ENCODE measurements around the gene LRRC40. TPM values are rescaled to one million over a fixed set of nuclear protein-coding genes. Genes with fewer than 3 reads are reported as not detected.

Gene LRRC40
- total RNA-seq, 2 experiments from 2014 or later: 17.9 to 20.9 TPM

GRCh38 chr1:70143048-70143659 lies 62.2 kb downstream of the LRRC40 start:
- Mint-ChIP-seq H3K9me3 (ENCODE audit: low read depth) (no peaks in the 10 kb centered on the region), H3K4me1 (no peaks in the 10 kb centered on the region), H3K4me3 (no peak overlapping the region), H3K36me3 (peaks cover 4% of the 10 kb centered on the region), H3K27me3 (no peaks in the 10 kb centered on the region), H3K27ac (no peak overlapping the region)
- ATAC-seq: no peak
- CTCF ChIA-PET: no interaction called here
- DNase-seq: no peak

- H3K4me1 Mint-ChIP-seq: no peaks in the 10 kb centered on the region
- H3K27ac Mint-ChIP-seq: no peak overlapping the region
- no peak for ATAC-seq
- CTCF ChIA-PET: no interaction called here
- H3K4me3 Mint-ChIP-seq: no peak overlapping the region
- H3K27me3 Mint-ChIP-seq: peaks cover 3% of the 10 kb centered on the region
- DNase-seq: no peak
- peaks cover 2% of the 10 kb centered on the region for H3K36me3 Mint-ChIP-seq
- no peaks in the 10 kb centered on the region for H3K9me3 Mint-ChIP-seq (ENCODE audit: low read depth)
Measured at GRCh38 chr1:70142075-70142474, 63.3 kb downstream of the LRRC40 start.

GRCh38 chr1:70140894-70141293 lies 64.5 kb downstream of the LRRC40 start:
- ATAC-seq (no peak), DNase-seq (no peak)
- Mint-ChIP-seq H3K36me3 (no peaks in the 10 kb centered on the region), H3K9me3 (ENCODE audit: low read depth) (no peaks in the 10 kb centered on the region), H3K4me1 (no peaks in the 10 kb centered on the region), H3K4me3 (no peak overlapping the region), H3K27ac (no peak overlapping the region), H3K27me3 (peaks cover 3% of the 10 kb centered on the region)
- CTCF ChIA-PET: no interaction called here

GRCh38 chr1:70140343-70140742 lies 65.0 kb downstream of the LRRC40 start:
- Mint-ChIP-seq H3K36me3 (no peaks in the 10 kb centered on the region), H3K9me3 (ENCODE audit: low read depth) (no peaks in the 10 kb centered on the region), H3K27me3 (peaks cover 7% of the 10 kb centered on the region), H3K4me1 (no peaks in the 10 kb centered on the region), H3K4me3 (no peak overlapping the region), H3K27ac (no peak overlapping the region)
- DNase-seq: no peak
- ATAC-seq: no peak
- CTCF ChIA-PET: no interaction called here

GRCh38 chr1:70134148-70134547 lies 71.2 kb downstream of the LRRC40 start:
- Mint-ChIP-seq H3K4me3 (no peak overlapping the region), H3K27me3 (peaks cover 33% of the 10 kb centered on the region), H3K9me3 (ENCODE audit: low read depth) (no peaks in the 10 kb centered on the region), H3K36me3 (no peaks in the 10 kb centered on the region), H3K27ac (no peak overlapping the region), H3K4me1 (peaks cover 5% of the 10 kb centered on the region)
- CTCF ChIA-PET: interaction anchor here (1.2 to 1.6 kb wide), 4 partner anchors 125 to 353 kb away, joined by 3 to 9 read pairs (median 4); no protein-coding TSS in a partner anchor
- ATAC-seq (no peak), DNase-seq (no peak)

- Mint-ChIP-seq H3K4me3 (no peak overlapping the region), H3K27me3 (peaks cover 30% of the 10 kb centered on the region), H3K36me3 (no peaks in the 10 kb centered on the region), H3K4me1 (no peaks in the 10 kb centered on the region), H3K9me3 (ENCODE audit: low read depth) (no peaks in the 10 kb centered on the region), H3K27ac (no peak overlapping the region)
- ATAC-seq: no peak
- DNase-seq: no peak
- CTCF ChIA-PET: interaction anchor here (0.7 kb wide), 1 partner anchor 635 kb away, joined by 4 read pairs; no protein-coding TSS in a partner anchor
Measured at GRCh38 chr1:70117046-70117445, 88.3 kb downstream of the LRRC40 start.

- Mint-ChIP-seq H3K4me1 (no peaks in the 10 kb centered on the region), H3K27ac (no peak overlapping the region), H3K36me3 (no peaks in the 10 kb centered on the region), H3K9me3 (ENCODE audit: low read depth) (no peaks in the 10 kb centered on the region), H3K27me3 (peaks cover 32% of the 10 kb centered on the region), H3K4me3 (no peak overlapping the region)
- CTCF ChIA-PET: no interaction called here
- DNase-seq (no peak), ATAC-seq (no peak)
Measured at GRCh38 chr1:70115315-70115714, 90.1 kb downstream of the LRRC40 start.

GRCh38 chr1:70112838-70113237 lies 92.5 kb downstream of the LRRC40 start:
- DNase-seq (no peak), ATAC-seq (no peak)
- CTCF ChIA-PET: no interaction called here
- H3K36me3 Mint-ChIP-seq: no peaks in the 10 kb centered on the region
- no peaks in the 10 kb centered on the region for H3K9me3 Mint-ChIP-seq (ENCODE audit: low read depth)
- no peak overlapping the region for H3K4me3 Mint-ChIP-seq
- no peak overlapping the region for H3K27ac Mint-ChIP-seq
- peaks cover 23% of the 10 kb centered on the region for H3K27me3 Mint-ChIP-seq
- H3K4me1 Mint-ChIP-seq: no peaks in the 10 kb centered on the region

GRCh38 chr1:70109241-70109640 lies 96.1 kb downstream of the LRRC40 start:
- Mint-ChIP-seq H3K27ac (no peak overlapping the region), H3K4me1 (no peaks in the 10 kb centered on the region), H3K36me3 (no peaks in the 10 kb centered on the region), H3K9me3 (ENCODE audit: low read depth) (no peaks in the 10 kb centered on the region), H3K27me3 (peaks cover 22% of the 10 kb centered on the region), H3K4me3 (no peak overlapping the region)
- DNase-seq (no peak), ATAC-seq (no peak)
- CTCF ChIA-PET: interaction anchor here (0.8 kb wide), 1 partner anchor 23 kb away, joined by 3 read pairs; no protein-coding TSS in a partner anchor

GRCh38 chr1:70103770-70104169 lies 101.6 kb downstream of the LRRC40 start:
- Mint-ChIP-seq H3K27me3 (peaks cover 18% of the 10 kb centered on the region), H3K4me1 (no peaks in the 10 kb centered on the region), H3K27ac (no peak overlapping the region), H3K9me3 (ENCODE audit: low read depth) (no peaks in the 10 kb centered on the region), H3K36me3 (no peaks in the 10 kb centered on the region), H3K4me3 (no peak overlapping the region)
- ATAC-seq (no peak), DNase-seq (no peak)
- CTCF ChIA-PET: interaction anchor here (1.2 kb wide), 1 partner anchor 12 kb away, joined by 4 read pairs; no protein-coding TSS in a partner anchor

GRCh38 chr1:70101774-70102173 lies 103.6 kb downstream of the LRRC40 start:
- no peaks in the 10 kb centered on the region for H3K9me3 Mint-ChIP-seq (ENCODE audit: low read depth)
- ATAC-seq: no peak

GRCh38 chr1:70101231-70101630 lies 104.1 kb downstream of the LRRC40 start:
- H3K27me3 Mint-ChIP-seq: peaks cover 8% of the 10 kb centered on the region
- DNase-seq (no peak), ATAC-seq (no peak)
- H3K36me3 Mint-ChIP-seq: no peaks in the 10 kb centered on the region
- CTCF ChIA-PET: no interaction called here
- H3K4me3 Mint-ChIP-seq: no peak overlapping the region
- H3K9me3 Mint-ChIP-seq (ENCODE audit: low read depth): no peaks in the 10 kb centered on the region
- H3K4me1 Mint-ChIP-seq: no peaks in the 10 kb centered on the region
- H3K27ac Mint-ChIP-seq: no peak overlapping the region

More at GRCh38 chr1:70101774-70102173, 103.6 kb downstream of the LRRC40 start:
- Mint-ChIP-seq H3K4me3 (no peak overlapping the region), H3K36me3 (no peaks in the 10 kb centered on the region), H3K27me3 (peaks cover 11% of the 10 kb centered on the region), H3K27ac (no peak overlapping the region), H3K4me1 (no peaks in the 10 kb centered on the region)
- no peak for DNase-seq
- CTCF ChIA-PET: no interaction called here

Data from activated CD8-positive, alpha-beta memory T cell treated with anti-CD3 and anti-CD28 coated beads, Interleukin-2, amount 10 ng/mL, durations not matched to agents 7 days and 5 days (primary cell).